ENCODE data around the gene CPEB4. TPM values are rescaled to one million over a fixed set of nuclear protein-coding genes. Genes with fewer than 3 reads are reported as not detected.

The CPEB4 gene
- total RNA-seq, 1 experiment from 2014 or later = 27.7 TPM

DNA sequence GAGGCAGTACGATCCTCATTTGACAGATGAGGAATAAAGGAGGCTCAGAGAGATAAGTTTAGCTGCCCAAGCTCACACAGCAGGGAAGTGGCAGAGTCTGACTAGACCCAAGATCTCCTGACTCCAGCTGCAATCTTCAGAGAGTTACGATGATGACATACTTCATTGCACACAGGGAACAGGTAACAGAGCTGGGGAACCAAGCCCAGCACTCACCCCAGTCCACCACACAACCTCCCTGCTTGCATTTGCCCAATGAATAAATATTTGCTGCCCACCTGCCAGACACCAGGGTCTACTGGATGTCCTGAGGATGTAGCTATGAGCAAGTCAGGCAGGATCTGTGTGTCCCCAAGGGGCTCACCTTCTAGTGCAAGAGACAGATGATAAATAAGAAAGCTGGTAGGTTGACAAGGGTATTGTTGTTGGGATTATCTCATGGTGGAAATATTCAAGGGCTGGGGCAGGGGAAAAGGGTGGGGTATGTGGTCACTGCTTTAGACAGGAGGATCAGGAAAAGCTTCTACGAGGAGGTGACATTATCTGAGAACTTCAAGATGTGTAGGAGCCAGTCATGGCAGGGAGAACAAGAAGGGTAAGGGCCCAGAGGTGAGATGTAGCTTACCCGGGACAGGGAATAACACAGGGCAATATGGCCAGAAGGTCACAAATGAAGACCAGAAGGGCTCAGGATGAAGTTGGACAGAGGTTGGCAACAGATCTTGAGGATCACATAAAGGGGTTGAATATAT, 28.6 kb upstream of the CPEB4 start:
- Histone ChIP-seq H3K4me1 (ENCODE audit: control insufficient read depth, insufficient read depth, low read length) (no peaks in the 10 kb centered on the region), H3K9me3 (ENCODE audit: control insufficient read depth, insufficient read depth, low read depth, low read length) (no peaks in the 10 kb centered on the region), H3K27me3 (ENCODE audit: control insufficient read depth, insufficient read depth, low read length) (no peaks in the 10 kb centered on the region), H3K27ac (ENCODE audit: low read length) (no peak overlapping the region), H3K4me3 (ENCODE audit: low read depth in 2 of 2, low read length in 2 of 2) (no peak overlapping the region), H3K36me3 (ENCODE audit: control insufficient read depth, insufficient read depth, low read length) (no peaks in the 10 kb centered on the region)
- ATAC-seq (no peak), DNase-seq (ENCODE audit: low read depth, low spot score) (no peak)
- ChIA-PET POLR2A (interaction anchor here (0.6 kb wide), 1 partner anchor 12 kb away, joined by 3 read pairs; no protein-coding TSS in a partner anchor), CTCF (no interaction called here)
- intact Hi-C loops (cut with micrococcal nuclease; ENCODE audit: unreplicated experiment) (no loop called here), in situ Hi-C loops (cut with HindIII; ENCODE audit: low pct_unique_long_range_greater_than_20kb, low sequenced_read_pairs) (no loop called here)
- no TSS peak for BruUV-seq (replicated peaks)
- TF ChIP-seq REST (IDR thresholded peaks at IDR 0.05; ENCODE audit: insufficient read depth in 1 of 2, low read depth in 2 of 2, low read length in 1 of 2) = no peak

DNA sequence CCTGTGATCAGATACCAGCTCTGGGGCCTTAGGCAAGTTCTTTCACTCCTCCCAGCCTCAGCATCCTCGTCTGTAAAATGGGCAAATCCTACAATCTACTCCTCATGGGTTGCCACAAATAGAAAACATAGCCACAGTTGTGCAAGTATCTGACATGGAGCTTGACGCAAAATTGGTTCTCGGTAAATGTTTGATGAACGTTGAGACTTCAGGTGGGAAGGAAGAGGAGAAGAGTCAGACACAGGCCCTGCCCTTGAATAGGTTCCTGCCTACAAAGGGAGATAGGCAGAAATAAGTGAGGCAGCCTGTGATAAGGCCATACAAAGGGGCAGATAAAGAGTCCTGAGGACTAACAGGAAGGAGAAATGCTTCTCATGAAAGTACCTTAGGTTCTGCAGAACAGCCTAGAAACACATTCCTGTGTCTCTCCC, 26.1 kb upstream of the CPEB4 start:
- no peaks in the 10 kb centered on the region for H3K9me3 ChIP-seq (ENCODE audit: control insufficient read depth, insufficient read depth, low read depth, low read length)
- intact Hi-C loops (cut with micrococcal nuclease; ENCODE audit: unreplicated experiment) = no loop called here
- no peaks in the 10 kb centered on the region for H3K4me1 ChIP-seq (ENCODE audit: control insufficient read depth, insufficient read depth, low read length)
- no peak overlapping the region for H3K27ac ChIP-seq (ENCODE audit: low read length)
- ATAC-seq = no peak
- no peak for DNase-seq (ENCODE audit: low read depth, low spot score)
- H3K27me3 ChIP-seq (ENCODE audit: control insufficient read depth, insufficient read depth, low read length) = no peaks in the 10 kb centered on the region
- ChIA-PET POLR2A (no interaction called here), CTCF (no interaction called here)
- no peaks in the 10 kb centered on the region for H3K36me3 ChIP-seq (ENCODE audit: control insufficient read depth, insufficient read depth, low read length)
- TF ChIP-seq, protein P1, sequence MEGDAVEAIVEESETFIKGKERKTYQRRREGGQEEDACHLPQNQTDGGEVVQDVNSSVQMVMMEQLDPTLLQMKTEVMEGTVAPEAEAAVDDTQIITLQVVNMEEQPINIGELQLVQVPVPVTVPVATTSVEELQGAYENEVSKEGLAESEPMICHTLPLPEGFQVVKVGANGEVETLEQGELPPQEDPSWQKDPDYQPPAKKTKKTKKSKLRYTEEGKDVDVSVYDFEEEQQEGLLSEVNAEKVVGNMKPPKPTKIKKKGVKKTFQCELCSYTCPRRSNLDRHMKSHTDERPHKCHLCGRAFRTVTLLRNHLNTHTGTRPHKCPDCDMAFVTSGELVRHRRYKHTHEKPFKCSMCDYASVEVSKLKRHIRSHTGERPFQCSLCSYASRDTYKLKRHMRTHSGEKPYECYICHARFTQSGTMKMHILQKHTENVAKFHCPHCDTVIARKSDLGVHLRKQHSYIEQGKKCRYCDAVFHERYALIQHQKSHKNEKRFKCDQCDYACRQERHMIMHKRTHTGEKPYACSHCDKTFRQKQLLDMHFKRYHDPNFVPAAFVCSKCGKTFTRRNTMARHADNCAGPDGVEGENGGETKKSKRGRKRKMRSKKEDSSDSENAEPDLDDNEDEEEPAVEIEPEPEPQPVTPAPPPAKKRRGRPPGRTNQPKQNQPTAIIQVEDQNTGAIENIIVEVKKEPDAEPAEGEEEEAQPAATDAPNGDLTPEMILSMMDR (IDR thresholded peaks at IDR 0.05) = no peak
- TF ChIP-seq POLR2AphosphoS5 (IDR thresholded peaks at IDR 0.05; ENCODE audit: low read depth, low read length) = no peak
- TF ChIP-seq TCF7L2 (IDR thresholded peaks at IDR 0.05; ENCODE audit: low read depth, low read length) = no peak
- TF ChIP-seq REST (IDR thresholded peaks at IDR 0.05; ENCODE audit: insufficient read depth in 1 of 2, low read depth in 2 of 2, low read length in 1 of 2) = no peak
- no peak for TF ChIP-seq SIN3A (IDR thresholded peaks at IDR 0.05; ENCODE audit: borderline replicate concordance, insufficient read depth, low read depth, low read length)
- BruUV-seq (replicated peaks) = no TSS peak
- H3K4me3 ChIP-seq (ENCODE audit: low read depth in 2 of 2, low read length in 2 of 2) = no peak overlapping the region
- in situ Hi-C loops (cut with HindIII; ENCODE audit: low pct_unique_long_range_greater_than_20kb, low sequenced_read_pairs) = no loop called here

Data from Panc1 (cell line).